SK-N-SH treated with all-trans-retinoic acid at 6 μM for 48 hours (cell line): ENCODE results near the gene TBXAS1.

ENCODE experiments used
- ATAC-seq: fragments of 200-7000 bp; cut with Tn5 transposase; 3 replicates; pipeline ENCODE4 v1.9.1; 2020; ENCODE audit warnings: mild to moderate bottlenecking, moderate library complexity
- ARNTL ChIP-seq: fragments of 450-650 bp; formaldehyde crosslinking; IDR thresholded peaks from 2 replicates; pipeline ENCODE4 v1.5.0; 2020; ENCODE audit warnings: low read depth, mild to moderate bottlenecking, moderate library complexity, borderline replicate concordance
- BACH2 ChIP-seq: fragments of 250-450 bp; sonication (Bioruptor Pico); IDR thresholded peaks from 2 replicates; pipeline ENCODE4 v1.9.0; 2021; ENCODE audit warnings: mild to moderate bottlenecking, borderline replicate concordance
- CREB5 ChIP-seq: fragments of 250-450 bp; sonication (Bioruptor Pico); IDR thresholded peaks from 2 replicates; pipeline ENCODE4 v1.5.1; 2020; ENCODE audit warnings: low read depth, mild to moderate bottlenecking, moderate library complexity
- CSDC2 ChIP-seq: fragments of 250-450 bp; sonication (Bioruptor Pico); IDR thresholded peaks from 2 replicates; pipeline ENCODE4 v1.5.0; 2020; ENCODE audit warnings: mild to moderate bottlenecking, moderate library complexity
- CSRNP3 ChIP-seq: fragments of 250-450 bp; sonication (Bioruptor Pico); IDR thresholded peaks from 2 replicates; pipeline ENCODE4 v1.5.1; 2021; ENCODE audit warnings: mild to moderate bottlenecking, moderate library complexity
- ESRRG ChIP-seq: fragments of 250-450 bp; sonication (Bioruptor Pico); IDR thresholded peaks from 2 replicates; pipeline ENCODE4 v1.6.1; 2021; ENCODE audit warnings: mild to moderate bottlenecking
- GLIS3 ChIP-seq: fragments of 250-450 bp; sonication (Bioruptor Pico); IDR thresholded peaks from 2 replicates; pipeline ENCODE4 v1.5.0; 2020; ENCODE audit warnings: mild to moderate bottlenecking, moderate library complexity
- ISL1 ChIP-seq: fragments of 250-450 bp; sonication (Bioruptor Pico); IDR thresholded peaks from 2 replicates; pipeline ENCODE4 v2.1.2; 2022; ENCODE audit warnings: mild to moderate bottlenecking, moderate library complexity
- OSR1 ChIP-seq: fragments of 250-450 bp; sonication (Bioruptor Pico); IDR thresholded peaks from 2 replicates; pipeline ENCODE4 v1.8.0; 2022; ENCODE audit warnings: moderate library complexity, mild to moderate bottlenecking, inconsistent platforms
- PATZ1 ChIP-seq: fragments of 250-450 bp; sonication (Bioruptor Pico); IDR thresholded peaks from 2 replicates; pipeline ENCODE4 v1.8.0; 2020; ENCODE audit warnings: mild to moderate bottlenecking, moderate library complexity, borderline replicate concordance
- POU6F1 ChIP-seq: fragments of 250-450 bp; sonication (Bioruptor Pico); IDR thresholded peaks from 2 replicates; pipeline ENCODE4 v1.8.0; 2021; ENCODE audit warnings: low read depth, mild to moderate bottlenecking, moderate library complexity, borderline replicate concordance
- PPARA ChIP-seq: fragments of 250-450 bp; sonication (Bioruptor Pico); IDR thresholded peaks from 2 replicates; pipeline ENCODE4 v1.5.0; 2020; ENCODE audit warnings: mild to moderate bottlenecking, borderline replicate concordance
- RARB ChIP-seq: fragments of 250-450 bp; sonication (Bioruptor Pico); IDR thresholded peaks from 2 replicates; pipeline ENCODE4 v1.8.0; 2021; ENCODE audit warnings: mild to moderate bottlenecking, moderate library complexity
- SNAI2 ChIP-seq: fragments of 250-450 bp; sonication (Bioruptor Pico); IDR thresholded peaks from 2 replicates; pipeline ENCODE4 v1.5.0; 2020; ENCODE audit warnings: mild to moderate bottlenecking, moderate library complexity
- TCF4 ChIP-seq: fragments of 250-450 bp; sonication (Bioruptor Pico); IDR thresholded peaks from 2 replicates; pipeline ENCODE4 v1.8.0; 2021; ENCODE audit warnings: mild to moderate bottlenecking, moderate library complexity, borderline replicate concordance
- TOX ChIP-seq: fragments of 250-450 bp; sonication (Bioruptor Pico); IDR thresholded peaks from 2 replicates; pipeline ENCODE4 v1.8.0; 2021; ENCODE audit warnings: mild to moderate bottlenecking, moderate library complexity, borderline replicate concordance
- TSHZ2 ChIP-seq: fragments of 250-450 bp; sonication (Bioruptor Pico); IDR thresholded peaks from 2 replicates; pipeline ENCODE4 v1.5.0; 2020; ENCODE audit warnings: mild to moderate bottlenecking, moderate library complexity
- ZC3H10 ChIP-seq: fragments of 250-450 bp; sonication (Bioruptor Pico); IDR thresholded peaks from 2 replicates; pipeline ENCODE4 v1.5.1; 2021; ENCODE audit warnings: mild to moderate bottlenecking, moderate library complexity
- ZFP3 ChIP-seq: fragments of 250-450 bp; sonication (Bioruptor Pico); IDR thresholded peaks from 2 replicates; pipeline ENCODE4 v1.5.0; 2020; ENCODE audit warnings: mild to moderate bottlenecking, moderate library complexity
- ZFP30 ChIP-seq: fragments of 450-650 bp; formaldehyde crosslinking; IDR thresholded peaks from 2 replicates; pipeline ENCODE4 v1.5.0; 2022; ENCODE audit warnings: mild to moderate bottlenecking, moderate library complexity
- ZNF565 ChIP-seq: fragments of 450-650 bp; formaldehyde crosslinking; conservative IDR thresholded peaks from 2 replicates; pipeline ENCODE4 v1.5.0; 2020; ENCODE audit warnings: low read depth, mild to moderate bottlenecking, moderate library complexity
- ZNF70 ChIP-seq: fragments of 450-650 bp; formaldehyde crosslinking; IDR thresholded peaks from 2 replicates; pipeline ENCODE4 v1.5.0; 2020; ENCODE audit warnings: mild to moderate bottlenecking, moderate library complexity
- ZNF8 ChIP-seq: fragments of 450-650 bp; formaldehyde crosslinking; IDR thresholded peaks from 2 replicates; pipeline ENCODE4 v1.5.0; 2020; ENCODE audit warnings: mild to moderate bottlenecking, moderate library complexity

The TBXAS1 gene

GRCh38 chr7:140016540-140016939 is 187.5 kb downstream of the TBXAS1 start (continued):
- TF ChIP-seq ZNF70 = no peak
- no peak for TF ChIP-seq ESRRG
- TF ChIP-seq TSHZ2 (CRISPR knock-in tag) = no peak
- no peak for TF ChIP-seq BACH2 (CRISPR knock-in tag)
- TF ChIP-seq, all 23 proteins: peak for 0

GRCh38 chr7:140017034-140017433 is 188.0 kb downstream of the TBXAS1 start:
- no peak for TF ChIP-seq ZNF70
- TF ChIP-seq PATZ1 (CRISPR knock-in tag) = no peak
- TF ChIP-seq POU6F1 = no peak
- no peak for TF ChIP-seq OSR1 (CRISPR knock-in tag)
- no peak for TF ChIP-seq ZNF565 (CRISPR knock-in tag)
- TF ChIP-seq ZNF8 (CRISPR knock-in tag) = no peak
- TF ChIP-seq PPARA (CRISPR knock-in tag) = no peak
- no peak for TF ChIP-seq ISL1 (CRISPR knock-in tag)
- TF ChIP-seq SNAI2 = no peak
- TF ChIP-seq TOX (CRISPR knock-in tag) = no peak
- no peak for TF ChIP-seq BACH2 (CRISPR knock-in tag)
- TF ChIP-seq ZFP30 (CRISPR knock-in tag) = no peak
- TF ChIP-seq CREB5 = no peak

GRCh38 chr7:140017543-140017942 is 188.5 kb downstream of the TBXAS1 start:
- no peak for ATAC-seq
- TF ChIP-seq ZNF565 (CRISPR knock-in tag) (no peak), ARNTL (CRISPR knock-in tag) (no peak), SNAI2 (no peak), TOX (CRISPR knock-in tag) (no peak), TCF4 (CRISPR knock-in tag) (no peak), CSRNP3 (CRISPR knock-in tag) (no peak), ZNF70 (no peak), ZFP30 (CRISPR knock-in tag) (no peak), GLIS3 (CRISPR knock-in tag) (no peak), PATZ1 (CRISPR knock-in tag) (no peak), ISL1 (CRISPR knock-in tag) (no peak), CSDC2 (CRISPR knock-in tag) (no peak), PPARA (CRISPR knock-in tag) (no peak), ZFP3 (CRISPR knock-in tag) (no peak), ZC3H10 (CRISPR knock-in tag) (no peak), RARB (CRISPR knock-in tag) (no peak), POU6F1 (no peak), OSR1 (CRISPR knock-in tag) (no peak), ESRRG (no peak), ZNF8 (CRISPR knock-in tag) (no peak)

More at GRCh38 chr7:140017034-140017433, 188.0 kb downstream of the TBXAS1 start:
- ATAC-seq = no peak
